HUES48 (cell line): Measurements from ENCODE around the gene ATP7B.
"Not testable (repeated sequence)": the region's sequence is repeated elsewhere in the genome, so short reads cannot be mapped to it uniquely, and the experiment has no call there.

ENCODE experiments used
- H3K27ac ChIP-seq: one replicate; pipeline ENCODE4 v1.7.0; 2013; ENCODE audit warnings: low read depth, low read length, inconsistent platforms
- H3K27me3 ChIP-seq: 2 replicates; pipeline ENCODE4 v1.6.1; 2013; ENCODE audit warnings: mild to moderate bottlenecking, low read length; ENCODE audit not compliant: control insufficient read depth, insufficient read depth
- H3K36me3 ChIP-seq: 2 replicates; pipeline ENCODE4 v1.6.1; 2013; ENCODE audit warnings: low read length; ENCODE audit not compliant: control insufficient read depth, insufficient read depth
- H3K4me1 ChIP-seq: 2 replicates; pipeline ENCODE4 v1.6.1; 2013; ENCODE audit warnings: mild to moderate bottlenecking, low read length; ENCODE audit not compliant: control insufficient read depth, insufficient read depth
- H3K4me3 ChIP-seq: 2 replicates; pipeline ENCODE4 v1.5.1; 2013; ENCODE audit warnings: mild to moderate bottlenecking, low read depth, low read length
- H3K9ac ChIP-seq: 2 replicates; pipeline ENCODE4 v1.6.1; 2013; ENCODE audit warnings: mild to moderate bottlenecking, low read depth, low read length, moderate library complexity
- H3K9me3 ChIP-seq: 2 replicates; pipeline ENCODE4 v1.6.1; 2013; ENCODE audit warnings: low read length; ENCODE audit not compliant: control insufficient read depth, insufficient read depth

The ATP7B gene

GRCh38 chr13:51997186-51997585, 14.1 kb downstream of the ATP7B start:
- no peak overlapping the region for H3K4me3 ChIP-seq
- H3K27me3 ChIP-seq: no peaks in the 10 kb centered on the region
- H3K4me1 ChIP-seq: peaks cover 21% of the 10 kb centered on the region
- H3K27ac ChIP-seq: no peak overlapping the region
- no peaks in the 10 kb centered on the region for H3K9me3 ChIP-seq
- H3K9ac ChIP-seq: no peak overlapping the region
- H3K36me3 ChIP-seq: no peaks in the 10 kb centered on the region

DNA sequence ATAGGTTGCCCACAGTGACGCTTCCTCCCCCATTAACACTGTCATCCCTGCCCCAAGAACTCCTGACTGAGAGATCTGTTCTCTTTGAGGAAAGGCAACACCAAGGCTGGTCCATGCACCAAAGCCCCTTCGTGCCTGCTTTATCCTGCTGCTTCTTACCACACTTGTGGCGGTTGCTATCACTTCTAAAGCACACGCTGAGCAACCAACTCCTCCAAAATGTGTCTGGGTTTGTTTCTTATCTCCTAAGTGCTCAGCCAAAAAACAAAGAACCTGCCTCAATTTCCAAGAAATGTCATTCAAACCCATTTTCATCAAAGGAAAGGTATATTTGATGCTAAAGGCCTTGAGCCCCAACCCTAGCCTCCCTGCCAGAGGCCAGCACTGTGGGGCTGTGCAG, 14.6 kb downstream of the ATP7B start:
- H3K4me3 ChIP-seq: no peak overlapping the region
- H3K9me3 ChIP-seq: no peaks in the 10 kb centered on the region
- H3K9ac ChIP-seq: no peak overlapping the region
- H3K27me3 ChIP-seq: no peaks in the 10 kb centered on the region
- no peak overlapping the region for H3K27ac ChIP-seq
- H3K4me1 ChIP-seq: peaks cover 21% of the 10 kb centered on the region
- no peaks in the 10 kb centered on the region for H3K36me3 ChIP-seq

DNA sequence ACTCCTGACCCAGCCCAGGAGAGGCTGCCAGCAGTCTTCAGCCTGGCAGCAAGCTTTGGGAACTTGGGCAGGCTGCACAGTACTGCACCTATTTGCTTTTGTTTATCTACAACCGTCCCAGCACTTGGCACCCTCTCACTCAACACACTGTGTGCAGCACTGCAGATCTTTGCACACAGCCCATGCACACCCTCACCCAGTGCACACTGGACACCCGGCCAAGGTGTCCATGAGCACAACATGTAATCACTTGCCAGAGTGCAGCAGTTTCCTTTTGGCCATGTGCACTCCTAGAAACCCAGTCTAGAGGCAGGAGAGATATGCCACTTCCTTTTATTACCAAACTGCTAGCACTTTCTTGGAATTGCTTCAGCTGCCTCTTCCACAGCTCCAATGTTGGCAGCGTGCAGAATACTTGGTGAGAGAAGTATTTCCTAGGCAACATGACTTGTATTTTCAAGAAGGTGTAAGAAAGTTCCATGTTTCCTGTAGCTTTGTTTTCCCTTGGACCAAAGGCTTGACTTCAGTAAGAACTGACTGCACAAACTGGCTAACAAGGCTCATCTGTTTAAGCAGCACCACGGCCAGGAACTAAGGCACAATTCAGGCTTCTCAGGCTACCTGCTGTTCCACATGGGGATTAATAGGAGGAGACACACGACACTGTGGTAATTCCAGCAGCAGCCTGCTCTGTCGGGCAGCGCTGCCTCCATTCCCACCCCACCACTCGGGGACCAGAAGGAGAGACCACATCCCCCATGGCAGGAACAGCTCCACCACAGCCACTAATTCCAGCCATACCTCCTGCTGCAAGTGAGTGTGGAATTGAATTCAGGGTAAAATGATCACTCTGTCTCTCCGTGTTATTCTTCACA, 15.3 kb downstream of the ATP7B start:
- H3K27me3 ChIP-seq: no peaks in the 10 kb centered on the region
- H3K27ac ChIP-seq: no peak overlapping the region
- H3K4me3 ChIP-seq: no peak overlapping the region
- H3K4me1 ChIP-seq: peaks cover 17% of the 10 kb centered on the region
- no peaks in the 10 kb centered on the region for H3K36me3 ChIP-seq
- no peak overlapping the region for H3K9ac ChIP-seq
- H3K9me3 ChIP-seq: no peaks in the 10 kb centered on the region

GRCh38 chr13:51993713-51994112, 17.5 kb downstream of the ATP7B start:
- H3K9ac ChIP-seq: no peak overlapping the region
- H3K4me1 ChIP-seq: peaks cover 12% of the 10 kb centered on the region
- H3K9me3 ChIP-seq: no peaks in the 10 kb centered on the region
- H3K27ac ChIP-seq: no peak overlapping the region
- H3K4me3 ChIP-seq: no peak overlapping the region
- H3K36me3 ChIP-seq: no peaks in the 10 kb centered on the region
- H3K27me3 ChIP-seq: no peaks in the 10 kb centered on the region

GRCh38 chr13:51988988-51989618, 22.1 kb downstream of the ATP7B start:
- H3K4me3 ChIP-seq: no peak overlapping the region
- H3K4me1 ChIP-seq: no peaks in the 10 kb centered on the region
- H3K27me3 ChIP-seq: no peaks in the 10 kb centered on the region
- H3K9ac ChIP-seq: no peak overlapping the region
- H3K9me3 ChIP-seq: no peaks in the 10 kb centered on the region
- no peak overlapping the region for H3K27ac ChIP-seq
- H3K36me3 ChIP-seq: no peaks in the 10 kb centered on the region

- H3K9me3 ChIP-seq, H3K27me3 ChIP-seq, H3K4me3 ChIP-seq, H3K27ac ChIP-seq, H3K36me3 ChIP-seq, H3K4me1 ChIP-seq, H3K9ac ChIP-seq: not testable (repeated sequence)
These were observed 26.3 kb downstream of the ATP7B start for GRCh38 chr13:51984904-51985303.

- not testable (repeated sequence) for H3K9me3 ChIP-seq, H3K27ac ChIP-seq, H3K9ac ChIP-seq, H3K4me3 ChIP-seq, H3K27me3 ChIP-seq, H3K36me3 ChIP-seq, H3K4me1 ChIP-seq
These were observed 28.0 kb downstream of the ATP7B start for GRCh38 chr13:51983292-51983691.

- no peaks in the 10 kb centered on the region for H3K36me3 ChIP-seq
- no peaks in the 10 kb centered on the region for H3K9me3 ChIP-seq
- H3K4me1 ChIP-seq: peaks cover 4% of the 10 kb centered on the region; the same call in 1 of the 2 replicates
- no peak overlapping the region for H3K27ac ChIP-seq
- no peaks in the 10 kb centered on the region for H3K27me3 ChIP-seq
- H3K4me3 ChIP-seq: no peak overlapping the region
- no peak overlapping the region for H3K9ac ChIP-seq
These were observed 29.9 kb downstream of the ATP7B start for GRCh38 chr13:51981355-51981754.

DNA sequence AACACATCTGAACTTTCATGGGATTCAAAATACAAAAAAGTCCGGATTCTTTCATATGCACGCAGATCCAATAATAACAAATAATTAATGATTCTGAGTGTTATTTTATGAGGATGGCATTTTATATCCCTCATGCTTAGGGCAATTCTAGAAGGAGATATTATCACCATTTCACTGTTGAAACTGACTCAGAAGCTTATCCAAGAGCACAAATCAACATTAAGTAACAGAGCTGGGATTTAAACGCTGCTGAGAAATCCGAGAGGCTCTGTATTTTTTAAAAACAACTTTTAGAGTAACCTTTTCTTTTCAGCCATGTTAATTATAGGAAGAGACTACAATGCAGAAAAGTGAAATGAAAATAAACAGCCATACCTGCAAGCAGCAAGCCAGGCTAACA, 30.3 kb downstream of the ATP7B start:
- Histone ChIP-seq H3K27ac (no peak overlapping the region), H3K9ac (no peak overlapping the region), H3K4me3 (no peak overlapping the region), H3K4me1 (peaks cover 4% of the 10 kb centered on the region; the same call in 1 of the 2 replicates), H3K9me3 (no peaks in the 10 kb centered on the region), H3K36me3 (no peaks in the 10 kb centered on the region), H3K27me3 (no peaks in the 10 kb centered on the region)

DNA sequence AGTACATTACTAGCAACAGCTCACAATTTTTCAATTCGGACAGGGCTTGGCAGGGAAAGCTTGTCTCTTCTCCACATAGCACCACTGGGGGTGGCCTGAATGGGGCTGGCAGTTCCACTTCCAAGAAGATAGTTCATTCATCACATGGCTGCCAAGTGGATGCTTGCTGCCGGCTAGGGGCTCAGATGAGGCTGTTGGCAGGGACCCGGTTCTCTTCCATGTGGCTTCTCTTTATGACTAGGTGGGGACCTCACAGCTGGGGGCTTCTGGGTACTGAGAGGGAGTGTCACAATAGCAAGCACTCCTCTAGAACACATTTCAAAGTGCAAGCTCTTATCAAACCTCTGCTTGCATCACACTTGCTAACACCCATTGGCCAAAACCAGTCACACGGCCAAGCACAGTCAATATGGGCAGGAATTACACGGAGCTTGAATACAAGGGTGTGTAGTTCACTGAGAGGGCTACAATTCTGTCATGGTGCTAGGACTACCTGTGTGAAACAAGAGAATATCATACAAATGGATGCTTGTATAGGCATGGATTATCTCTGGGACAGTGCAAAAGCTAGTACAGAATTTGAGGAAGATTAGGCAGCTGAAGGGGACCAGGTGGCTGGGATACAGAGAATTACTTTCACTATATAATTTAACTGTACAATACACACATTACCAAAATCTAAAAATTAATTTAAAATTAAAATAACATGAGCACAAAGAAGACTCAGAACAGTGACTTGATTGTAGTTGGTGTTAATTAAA, 32.3 kb downstream of the ATP7B start:
- no peaks in the 10 kb centered on the region for H3K27me3 ChIP-seq
- no peaks in the 10 kb centered on the region for H3K9me3 ChIP-seq
- no peak overlapping the region for H3K4me3 ChIP-seq
- no peak overlapping the region for H3K27ac ChIP-seq
- no peaks in the 10 kb centered on the region for H3K36me3 ChIP-seq
- peaks cover 4% of the 10 kb centered on the region; the same call in 1 of the 2 replicates for H3K4me1 ChIP-seq
- H3K9ac ChIP-seq: no peak overlapping the region

GRCh38 chr13:51977625-51978024, 33.6 kb downstream of the ATP7B start:
- Histone ChIP-seq H3K36me3 (no peaks in the 10 kb centered on the region), H3K4me1 (peaks cover 4% of the 10 kb centered on the region; the same call in 1 of the 2 replicates), H3K9ac (no peak overlapping the region), H3K4me3 (no peak overlapping the region), H3K9me3 (no peaks in the 10 kb centered on the region), H3K27ac (no peak overlapping the region), H3K27me3 (no peaks in the 10 kb centered on the region)
